ENCODE data around the gene COL26A1. TPM values are rescaled to one million over a fixed set of nuclear protein-coding genes. Genes with fewer than 3 reads are reported as not detected.
A peak's percentile ranks its signal among the peaks of the same experiment; 100 is the strongest.
"Not testable (repeated sequence)": the region's sequence is repeated elsewhere in the genome, so short reads cannot be mapped to it uniquely, and the experiment has no call there.

Gene COL26A1
- total RNA-seq, 1 donor: not detected

DNA sequence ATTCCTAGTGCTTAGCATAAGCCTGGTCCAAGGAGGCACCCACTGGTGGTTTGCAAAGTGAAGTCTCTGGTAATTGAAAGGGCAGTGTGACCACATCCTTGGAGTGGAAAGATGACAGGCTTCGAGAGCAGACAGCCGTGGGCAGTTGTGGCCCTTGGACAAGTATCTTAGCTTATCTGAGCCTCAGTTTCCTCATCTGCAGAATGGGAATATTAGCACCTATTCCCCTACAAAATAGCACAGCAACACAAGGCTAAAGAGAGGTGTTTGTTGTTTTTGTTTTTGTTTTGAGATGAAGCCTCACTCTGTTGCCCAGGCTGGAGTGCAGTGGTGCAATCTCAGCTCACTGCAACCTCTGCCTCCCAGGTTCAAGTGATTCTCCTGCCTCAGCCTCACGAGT is 237.1 kb downstream of the COL26A1 start:
- H2AFZ ChIP-seq (ENCODE audit: low read length): no peak overlapping the region

DNA sequence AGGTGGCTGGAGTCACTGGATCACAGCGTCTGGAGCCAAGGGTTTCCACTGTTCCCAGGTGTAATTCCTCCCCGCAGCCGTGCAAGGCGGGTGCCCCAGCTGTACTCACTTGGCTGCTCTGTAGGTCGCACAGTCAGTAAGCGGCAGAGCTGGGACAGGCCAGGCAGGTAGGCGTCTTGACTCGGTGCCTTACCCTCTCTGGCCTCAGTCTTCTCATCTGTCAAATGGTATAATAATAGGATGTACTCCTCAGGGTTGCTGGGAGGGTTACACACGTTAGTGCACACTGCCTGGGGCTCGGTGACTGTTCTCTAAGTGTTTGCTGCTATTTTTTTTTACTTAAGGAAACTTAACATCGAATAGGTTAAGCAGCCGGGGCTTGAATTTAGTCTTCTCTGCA is 239.4 kb downstream of the COL26A1 start:
- H2AFZ ChIP-seq (ENCODE audit: low read length): no peak overlapping the region
- H3K36me3 ChIP-seq (ENCODE audit: insufficient read depth, low read length): no peaks in the 10 kb centered on the region
- no peaks in the 10 kb centered on the region for H3K9me3 ChIP-seq (ENCODE audit: low read depth, low read length)
- H3K4me1 ChIP-seq (ENCODE audit: insufficient read depth, low read length): no peaks in the 10 kb centered on the region
- TF ChIP-seq, protein P1, sequence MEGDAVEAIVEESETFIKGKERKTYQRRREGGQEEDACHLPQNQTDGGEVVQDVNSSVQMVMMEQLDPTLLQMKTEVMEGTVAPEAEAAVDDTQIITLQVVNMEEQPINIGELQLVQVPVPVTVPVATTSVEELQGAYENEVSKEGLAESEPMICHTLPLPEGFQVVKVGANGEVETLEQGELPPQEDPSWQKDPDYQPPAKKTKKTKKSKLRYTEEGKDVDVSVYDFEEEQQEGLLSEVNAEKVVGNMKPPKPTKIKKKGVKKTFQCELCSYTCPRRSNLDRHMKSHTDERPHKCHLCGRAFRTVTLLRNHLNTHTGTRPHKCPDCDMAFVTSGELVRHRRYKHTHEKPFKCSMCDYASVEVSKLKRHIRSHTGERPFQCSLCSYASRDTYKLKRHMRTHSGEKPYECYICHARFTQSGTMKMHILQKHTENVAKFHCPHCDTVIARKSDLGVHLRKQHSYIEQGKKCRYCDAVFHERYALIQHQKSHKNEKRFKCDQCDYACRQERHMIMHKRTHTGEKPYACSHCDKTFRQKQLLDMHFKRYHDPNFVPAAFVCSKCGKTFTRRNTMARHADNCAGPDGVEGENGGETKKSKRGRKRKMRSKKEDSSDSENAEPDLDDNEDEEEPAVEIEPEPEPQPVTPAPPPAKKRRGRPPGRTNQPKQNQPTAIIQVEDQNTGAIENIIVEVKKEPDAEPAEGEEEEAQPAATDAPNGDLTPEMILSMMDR (IDR thresholded peaks at IDR 0.05; ENCODE audit: extremely low read depth, low read depth, low read length): no peak
- no peak for DNase-seq (ENCODE audit: insufficient read length, low spot score, missing footprints)
- H3K4me2 ChIP-seq (ENCODE audit: insufficient read depth, low read length): no peak overlapping the region
- no peaks in the 10 kb centered on the region for H3K79me2 ChIP-seq (ENCODE audit: insufficient read depth, low read length)
- H4K20me1 ChIP-seq (ENCODE audit: insufficient read depth, low read length): no peaks in the 10 kb centered on the region
- H3K27ac ChIP-seq (ENCODE audit: low read depth, low read length): no peak overlapping the region
- H3K27me3 ChIP-seq (ENCODE audit: insufficient read depth, low read length): peaks cover 7% of the 10 kb centered on the region
- H3K4me3 ChIP-seq (ENCODE audit: insufficient read depth, low read length): no peak overlapping the region

More for the DNA sequence above, 237.1 kb downstream of the COL26A1 start:
- H3K9me3 ChIP-seq (ENCODE audit: low read depth, low read length): no peaks in the 10 kb centered on the region
- no peaks in the 10 kb centered on the region for H3K36me3 ChIP-seq (ENCODE audit: insufficient read depth, low read length)
- H3K4me3 ChIP-seq (ENCODE audit: insufficient read depth, low read length): no peak overlapping the region
- H3K79me2 ChIP-seq (ENCODE audit: insufficient read depth, low read length): no peaks in the 10 kb centered on the region
- H4K20me1 ChIP-seq (ENCODE audit: insufficient read depth, low read length): no peaks in the 10 kb centered on the region
- peaks cover 14% of the 10 kb centered on the region for H3K27me3 ChIP-seq (ENCODE audit: insufficient read depth, low read length)
- no peak overlapping the region for H3K27ac ChIP-seq (ENCODE audit: low read depth, low read length)
- peak; percentile 35 for DNase-seq (ENCODE audit: insufficient read length, low spot score, missing footprints)
- no peaks in the 10 kb centered on the region for H3K4me1 ChIP-seq (ENCODE audit: insufficient read depth, low read length)
- H3K4me2 ChIP-seq (ENCODE audit: insufficient read depth, low read length): no peak overlapping the region
- TF ChIP-seq, protein P1 (IDR thresholded peaks at IDR 0.05; ENCODE audit: extremely low read depth, low read depth, low read length): no peak

DNA sequence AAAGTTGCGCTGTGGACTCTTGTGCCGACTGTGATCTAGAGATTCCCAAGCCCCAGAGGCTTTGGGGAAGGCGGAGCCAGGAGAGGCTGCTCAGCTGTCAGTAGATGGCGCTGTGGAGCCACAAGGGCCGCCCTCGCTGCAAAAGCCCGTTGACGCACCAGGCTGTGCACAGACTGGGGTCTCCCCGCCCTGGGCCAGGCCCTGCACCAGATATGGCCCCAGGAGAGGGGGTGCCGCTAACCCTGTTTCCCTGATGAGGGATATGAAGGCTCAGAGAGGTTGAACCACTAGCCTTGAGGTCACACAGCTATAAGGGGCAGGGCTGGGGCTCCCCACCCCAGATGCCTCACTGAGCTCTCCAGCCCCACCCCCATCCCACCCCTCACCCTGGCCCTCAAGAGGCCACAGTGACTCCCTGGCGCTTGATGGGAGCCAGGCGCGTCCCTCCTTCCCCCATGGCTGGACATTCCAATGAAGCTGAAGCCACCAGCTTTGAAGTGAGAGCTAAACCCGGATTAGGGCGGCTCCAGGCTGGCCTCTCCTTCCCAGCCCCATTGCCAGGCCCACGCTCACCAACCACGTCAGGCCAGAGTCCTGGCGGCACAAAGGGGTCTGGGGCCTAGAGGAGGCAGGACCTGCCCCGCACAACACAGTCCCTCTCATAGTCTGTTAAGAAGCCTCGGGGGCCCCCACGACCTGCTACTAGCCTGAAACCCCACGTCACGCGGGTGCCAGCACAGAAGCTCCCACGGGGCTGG is 240.0 kb downstream of the COL26A1 start:
- Histone ChIP-seq H3K27ac (ENCODE audit: low read depth, low read length) (no peak overlapping the region), H3K27me3 (ENCODE audit: insufficient read depth, low read length) (peaks cover 7% of the 10 kb centered on the region), H3K4me1 (ENCODE audit: insufficient read depth, low read length) (no peaks in the 10 kb centered on the region), H3K9me3 (ENCODE audit: low read depth, low read length) (no peaks in the 10 kb centered on the region), H3K36me3 (ENCODE audit: insufficient read depth, low read length) (no peaks in the 10 kb centered on the region), H2AFZ (ENCODE audit: low read length) (no peak overlapping the region), H4K20me1 (ENCODE audit: insufficient read depth, low read length) (no peaks in the 10 kb centered on the region), H3K4me3 (ENCODE audit: insufficient read depth, low read length) (no peak overlapping the region), H3K79me2 (ENCODE audit: insufficient read depth, low read length) (no peaks in the 10 kb centered on the region), H3K4me2 (ENCODE audit: insufficient read depth, low read length) (no peak overlapping the region)
- peak; percentile 97 for DNase-seq (ENCODE audit: insufficient read length, low spot score, missing footprints)
- TF ChIP-seq, protein P1 (IDR thresholded peaks at IDR 0.05; ENCODE audit: extremely low read depth, low read depth, low read length): peak; percentile 92

DNA sequence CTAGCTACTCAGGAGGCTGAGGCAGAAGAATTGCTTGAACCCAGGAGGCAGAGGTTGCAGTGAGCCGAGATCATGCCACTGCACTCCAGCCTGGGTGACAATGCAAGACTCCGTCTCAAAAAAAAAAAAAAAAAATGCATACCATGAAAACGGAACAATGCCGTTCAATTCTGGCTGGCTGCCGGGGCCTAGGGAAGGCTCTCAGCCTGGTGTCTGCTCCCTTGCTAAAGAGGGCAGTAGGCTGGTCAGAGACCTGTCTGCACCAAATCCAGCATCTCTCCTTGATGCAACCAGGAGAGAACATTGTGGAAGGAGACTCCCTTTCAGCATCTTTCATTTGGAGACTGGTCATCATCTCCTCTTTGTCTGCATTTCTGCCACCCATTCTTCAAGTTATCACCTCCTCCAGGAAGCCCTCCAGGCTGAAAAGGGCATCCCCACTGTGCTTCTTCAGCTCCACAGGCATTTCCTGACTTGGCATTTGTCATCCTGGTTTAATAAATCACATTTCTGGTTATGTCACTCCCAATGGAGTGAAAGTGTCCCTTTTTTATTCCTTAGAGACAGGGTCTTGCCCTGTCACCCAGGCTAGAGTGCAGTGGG is 241.8 kb downstream of the COL26A1 start:
- no peak overlapping the region for H3K4me2 ChIP-seq (ENCODE audit: insufficient read depth, low read length)

DNA sequence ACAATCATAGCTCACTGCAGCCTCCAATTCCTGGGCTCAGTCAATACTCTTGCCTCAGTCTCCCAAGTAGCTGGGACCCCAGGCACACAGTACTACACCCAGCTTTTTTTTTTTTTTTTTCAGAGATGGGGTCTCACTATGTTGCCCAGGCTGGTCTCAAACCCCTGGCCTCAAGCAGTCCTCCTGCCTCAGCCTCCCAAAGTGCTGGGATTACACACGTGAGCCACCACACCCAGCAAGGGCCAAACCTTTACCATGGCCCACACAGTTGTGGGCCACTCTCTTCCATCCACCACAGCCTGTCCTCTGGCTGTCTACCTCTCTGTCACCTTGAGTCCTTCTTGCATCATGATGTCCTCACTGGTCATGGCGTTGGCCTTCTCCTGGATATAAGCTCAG is 242.3 kb downstream of the COL26A1 start:
- not testable (repeated sequence) for DNase-seq (ENCODE audit: insufficient read length, low spot score, missing footprints); H3K27me3 ChIP-seq (ENCODE audit: insufficient read depth, low read length); H3K4me3 ChIP-seq (ENCODE audit: insufficient read depth, low read length); H3K27ac ChIP-seq (ENCODE audit: low read depth, low read length); H3K4me2 ChIP-seq (ENCODE audit: insufficient read depth, low read length); H3K36me3 ChIP-seq (ENCODE audit: insufficient read depth, low read length); H2AFZ ChIP-seq (ENCODE audit: low read length); H4K20me1 ChIP-seq (ENCODE audit: insufficient read depth, low read length); H3K79me2 ChIP-seq (ENCODE audit: insufficient read depth, low read length); H3K4me1 ChIP-seq (ENCODE audit: insufficient read depth, low read length); H3K9me3 ChIP-seq (ENCODE audit: low read depth, low read length)

More for the DNA sequence above, 241.8 kb downstream of the COL26A1 start:
- peak; percentile 58 for DNase-seq (ENCODE audit: insufficient read length, low spot score, missing footprints)
- no peaks in the 10 kb centered on the region for H3K4me1 ChIP-seq (ENCODE audit: insufficient read depth, low read length)
- H3K36me3 ChIP-seq (ENCODE audit: insufficient read depth, low read length): no peaks in the 10 kb centered on the region
- H4K20me1 ChIP-seq (ENCODE audit: insufficient read depth, low read length): no peaks in the 10 kb centered on the region
- no peaks in the 10 kb centered on the region for H3K9me3 ChIP-seq (ENCODE audit: low read depth, low read length)
- H3K27me3 ChIP-seq (ENCODE audit: insufficient read depth, low read length): peaks cover 9% of the 10 kb centered on the region
- TF ChIP-seq, protein P1 (IDR thresholded peaks at IDR 0.05; ENCODE audit: extremely low read depth, low read depth, low read length): no peak
- H3K27ac ChIP-seq (ENCODE audit: low read depth, low read length): no peak overlapping the region
- H2AFZ ChIP-seq (ENCODE audit: low read length): no peak overlapping the region
- H3K79me2 ChIP-seq (ENCODE audit: insufficient read depth, low read length): no peaks in the 10 kb centered on the region
- H3K4me3 ChIP-seq (ENCODE audit: insufficient read depth, low read length): no peak overlapping the region

All from osteoblast (primary cell).